ENCODE data around the gene CHCHD2.
"Not testable (repeated sequence)": the region's sequence is repeated elsewhere in the genome, so short reads cannot be mapped to it uniquely, and the experiment has no call there.

CHCHD2 gene

GRCh38 chr7:56081626-56082340 is 24.5 kb downstream of the CHCHD2 start:
- peaks cover 24% of the 10 kb centered on the region for H3K4me1 ChIP-seq (ENCODE audit: control insufficient read depth, insufficient read depth, low read length)
- H3K9ac ChIP-seq (ENCODE audit: low read length), result no peak overlapping the region
- peaks cover 56% of the 10 kb centered on the region for H3K36me3 ChIP-seq (ENCODE audit: control insufficient read depth, insufficient read depth, low read length, severe bottlenecking)
- H3K9me3 ChIP-seq (ENCODE audit: control insufficient read depth, low read length), result no peaks in the 10 kb centered on the region
- no peak for DNase-seq (ENCODE audit: low read depth)
- H3K27me3 ChIP-seq (replicated peaks; ENCODE audit: control insufficient read depth, insufficient read depth, low read length), result no peaks in the 10 kb centered on the region
- no peak overlapping the region for H3K4me3 ChIP-seq (ENCODE audit: low read length)

- not testable (repeated sequence) for H3K9me3 ChIP-seq (ENCODE audit: control insufficient read depth, low read length); H3K4me3 ChIP-seq (ENCODE audit: low read length); H3K9ac ChIP-seq (ENCODE audit: low read length); H3K27me3 ChIP-seq (replicated peaks; ENCODE audit: control insufficient read depth, insufficient read depth, low read length); DNase-seq (ENCODE audit: low read depth)
- Histone ChIP-seq H3K4me1 (ENCODE audit: control insufficient read depth, insufficient read depth, low read length) (peaks cover 31% of the 10 kb centered on the region), H3K36me3 (ENCODE audit: control insufficient read depth, insufficient read depth, low read length, severe bottlenecking) (peaks cover 49% of the 10 kb centered on the region)
Measured at GRCh38 chr7:56080726-56081435, 25.4 kb downstream of the CHCHD2 start.

DNA sequence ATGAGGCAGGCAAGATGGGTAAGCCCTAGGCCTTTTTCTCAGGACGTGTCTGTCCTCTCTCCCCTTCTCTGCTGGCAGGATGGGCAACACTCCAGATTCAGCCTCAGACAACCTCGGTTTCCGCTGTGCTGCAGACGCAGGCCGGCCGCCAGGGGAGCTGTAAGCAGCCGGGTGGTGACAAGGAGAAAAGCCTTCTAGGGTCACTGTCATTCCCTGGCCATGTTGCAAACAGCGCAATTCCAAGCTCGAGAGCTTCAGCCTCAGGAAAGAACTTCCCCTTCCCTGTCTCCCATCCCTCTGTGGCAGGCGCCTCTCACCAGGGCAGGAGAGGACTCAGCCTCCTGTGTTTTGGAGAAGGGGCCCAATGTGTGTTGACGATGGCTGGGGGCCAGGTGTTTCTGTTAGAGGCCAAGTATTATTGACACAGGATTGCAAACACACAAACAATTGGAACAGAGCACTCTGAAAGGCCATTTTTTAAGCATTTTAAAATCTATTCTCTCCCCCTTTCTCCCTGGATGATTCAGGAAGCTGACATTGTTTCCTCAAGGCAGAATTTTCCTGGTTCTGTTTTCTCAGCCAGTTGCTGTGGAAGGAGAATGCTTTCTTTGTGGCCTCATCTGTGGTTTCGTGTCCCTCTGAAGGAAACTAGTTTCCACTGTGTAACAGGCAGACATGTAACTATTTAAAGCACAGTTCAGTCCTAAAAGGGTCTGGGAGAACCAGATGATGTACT is 26.7 kb downstream of the CHCHD2 start:
- DNase-seq (ENCODE audit: low read depth), result peak; percentile 86
- no peaks in the 10 kb centered on the region for H3K9me3 ChIP-seq (ENCODE audit: control insufficient read depth, low read length)
- H3K9ac ChIP-seq (ENCODE audit: low read length), result peak overlapping the region; percentile 69
- no peaks in the 10 kb centered on the region for H3K27me3 ChIP-seq (replicated peaks; ENCODE audit: control insufficient read depth, insufficient read depth, low read length)
- H3K4me3 ChIP-seq (ENCODE audit: low read length), result no peak overlapping the region
- peaks cover 37% of the 10 kb centered on the region for H3K36me3 ChIP-seq (ENCODE audit: control insufficient read depth, insufficient read depth, low read length, severe bottlenecking)
- H3K4me1 ChIP-seq (ENCODE audit: control insufficient read depth, insufficient read depth, low read length), result peaks cover 31% of the 10 kb centered on the region

GRCh38 chr7:56078196-56078595 is 28.1 kb downstream of the CHCHD2 start:
- Histone ChIP-seq H3K4me1 (ENCODE audit: control insufficient read depth, insufficient read depth, low read length) (peaks cover 26% of the 10 kb centered on the region), H3K27me3 (replicated peaks; ENCODE audit: control insufficient read depth, insufficient read depth, low read length) (no peaks in the 10 kb centered on the region), H3K36me3 (ENCODE audit: control insufficient read depth, insufficient read depth, low read length, severe bottlenecking) (peaks cover 33% of the 10 kb centered on the region), H3K9ac (ENCODE audit: low read length) (no peak overlapping the region), H3K9me3 (ENCODE audit: control insufficient read depth, low read length) (no peaks in the 10 kb centered on the region), H3K4me3 (ENCODE audit: low read length) (no peak overlapping the region)
- no peak for DNase-seq (ENCODE audit: low read depth)

GRCh38 chr7:56077681-56078080 is 28.6 kb downstream of the CHCHD2 start:
- peaks cover 38% of the 10 kb centered on the region for H3K36me3 ChIP-seq (ENCODE audit: control insufficient read depth, insufficient read depth, low read length, severe bottlenecking)

GRCh38 chr7:56074371-56074791 is 31.9 kb downstream of the CHCHD2 start:
- DNase-seq (ENCODE audit: low read depth), result peak; percentile 93
- Histone ChIP-seq H3K9me3 (ENCODE audit: control insufficient read depth, low read length) (no peaks in the 10 kb centered on the region), H3K36me3 (ENCODE audit: control insufficient read depth, insufficient read depth, low read length, severe bottlenecking) (peaks cover 35% of the 10 kb centered on the region), H3K4me1 (ENCODE audit: control insufficient read depth, insufficient read depth, low read length) (peaks cover 17% of the 10 kb centered on the region), H3K9ac (ENCODE audit: low read length) (no peak overlapping the region), H3K27me3 (replicated peaks; ENCODE audit: control insufficient read depth, insufficient read depth, low read length) (no peaks in the 10 kb centered on the region), H3K4me3 (ENCODE audit: low read length) (no peak overlapping the region)

More at GRCh38 chr7:56077681-56078080, 28.6 kb downstream of the CHCHD2 start:
- H3K4me3 ChIP-seq (ENCODE audit: low read length), result no peak overlapping the region
- H3K9ac ChIP-seq (ENCODE audit: low read length), result no peak overlapping the region
- peaks cover 25% of the 10 kb centered on the region for H3K4me1 ChIP-seq (ENCODE audit: control insufficient read depth, insufficient read depth, low read length)
- no peaks in the 10 kb centered on the region for H3K27me3 ChIP-seq (replicated peaks; ENCODE audit: control insufficient read depth, insufficient read depth, low read length)
- DNase-seq (ENCODE audit: low read depth), result no peak
- no peaks in the 10 kb centered on the region for H3K9me3 ChIP-seq (ENCODE audit: control insufficient read depth, low read length)

GRCh38 chr7:56066376-56066775 is 39.9 kb downstream of the CHCHD2 start:
- DNase-seq (ENCODE audit: low read depth); H3K9me3 ChIP-seq (ENCODE audit: control insufficient read depth, low read length): not testable (repeated sequence)

GRCh38 chr7:56063882-56064625 is 42.2 kb downstream of the CHCHD2 start, which contains the start of gene SUMF2:
Gene SUMF2 (plus strand): TSS chr7:56064286. CDS start chr7:56064312, 26 bp downstream.
- Histone ChIP-seq H3K4me3 (ENCODE audit: low read length) (peak within 1 kb of the TSS; percentile 98), H3K9me3 (ENCODE audit: control insufficient read depth, low read length) (no peaks in the 10 kb centered on the region), H3K4me1 (ENCODE audit: control insufficient read depth, insufficient read depth, low read length) (peaks cover 31% of the 10 kb centered on the region), H3K9ac (ENCODE audit: low read length) (peak within 1 kb of the TSS; percentile 98), H3K27me3 (replicated peaks; ENCODE audit: control insufficient read depth, insufficient read depth, low read length) (no peaks in the 10 kb centered on the region), H3K36me3 (ENCODE audit: control insufficient read depth, insufficient read depth, low read length, severe bottlenecking) (peaks cover 56% of the 10 kb centered on the region)
- DNase-seq (ENCODE audit: low read depth), result peak; percentile 97

More at GRCh38 chr7:56066376-56066775, 39.9 kb downstream of the CHCHD2 start:
- H3K4me1 ChIP-seq (ENCODE audit: control insufficient read depth, insufficient read depth, low read length), result peaks cover 31% of the 10 kb centered on the region
- not testable (repeated sequence) for H3K27me3 ChIP-seq (replicated peaks; ENCODE audit: control insufficient read depth, insufficient read depth, low read length); H3K9ac ChIP-seq (ENCODE audit: low read length); H3K4me3 ChIP-seq (ENCODE audit: low read length)
- peaks cover 55% of the 10 kb centered on the region for H3K36me3 ChIP-seq (ENCODE audit: control insufficient read depth, insufficient read depth, low read length, severe bottlenecking)

DNA sequence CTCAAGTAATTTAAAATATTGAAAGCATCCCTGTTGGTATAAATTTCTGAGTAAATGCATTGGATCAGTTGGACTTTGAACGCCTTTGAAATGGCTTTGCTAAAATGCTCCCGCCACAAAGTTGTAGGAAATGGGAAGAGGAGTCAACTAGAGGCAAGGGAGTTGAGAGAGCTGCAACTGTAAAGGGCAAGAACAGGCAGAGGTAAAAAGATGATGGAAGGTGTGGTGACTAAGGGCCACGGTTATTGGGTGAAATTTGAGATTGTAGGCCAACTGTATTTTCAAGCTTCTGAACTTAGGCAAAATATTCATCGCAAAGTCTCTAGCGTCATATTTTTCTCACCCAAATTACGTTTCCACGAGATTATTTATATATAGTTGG is 42.8 kb downstream of the CHCHD2 start:
- DNase-seq (ENCODE audit: low read depth), result no peak
- peak overlapping the region; percentile 98 for H3K4me3 ChIP-seq (ENCODE audit: low read length)
- H3K27me3 ChIP-seq (replicated peaks; ENCODE audit: control insufficient read depth, insufficient read depth, low read length), result no peaks in the 10 kb centered on the region
- H3K36me3 ChIP-seq (ENCODE audit: control insufficient read depth, insufficient read depth, low read length, severe bottlenecking), result peaks cover 57% of the 10 kb centered on the region
- H3K9me3 ChIP-seq (ENCODE audit: control insufficient read depth, low read length), result no peaks in the 10 kb centered on the region
- H3K9ac ChIP-seq (ENCODE audit: low read length), result peak overlapping the region; percentile 98
- peaks cover 31% of the 10 kb centered on the region for H3K4me1 ChIP-seq (ENCODE audit: control insufficient read depth, insufficient read depth, low read length)

GRCh38 chr7:56062382-56062781 is 43.9 kb downstream of the CHCHD2 start:
- Histone ChIP-seq H3K9ac (ENCODE audit: low read length) (peak overlapping the region; percentile 43), H3K27me3 (replicated peaks; ENCODE audit: control insufficient read depth, insufficient read depth, low read length) (no peaks in the 10 kb centered on the region), H3K36me3 (ENCODE audit: control insufficient read depth, insufficient read depth, low read length, severe bottlenecking) (peaks cover 65% of the 10 kb centered on the region), H3K9me3 (ENCODE audit: control insufficient read depth, low read length) (no peaks in the 10 kb centered on the region), H3K4me1 (ENCODE audit: control insufficient read depth, insufficient read depth, low read length) (peaks cover 31% of the 10 kb centered on the region), H3K4me3 (ENCODE audit: low read length) (no peak overlapping the region)
- peak; percentile 58 for DNase-seq (ENCODE audit: low read depth)
